HG03196 (cell line): ENCODE results near the gene MGLL.

Experiments
- ATAC-seq: cut with Tn5 transposase; IDR thresholded peaks from one replicate; pipeline ENCODE4 v1.9.1; 2021; ENCODE audit not compliant: unreplicated experiment

Gene MGLL

DNA sequence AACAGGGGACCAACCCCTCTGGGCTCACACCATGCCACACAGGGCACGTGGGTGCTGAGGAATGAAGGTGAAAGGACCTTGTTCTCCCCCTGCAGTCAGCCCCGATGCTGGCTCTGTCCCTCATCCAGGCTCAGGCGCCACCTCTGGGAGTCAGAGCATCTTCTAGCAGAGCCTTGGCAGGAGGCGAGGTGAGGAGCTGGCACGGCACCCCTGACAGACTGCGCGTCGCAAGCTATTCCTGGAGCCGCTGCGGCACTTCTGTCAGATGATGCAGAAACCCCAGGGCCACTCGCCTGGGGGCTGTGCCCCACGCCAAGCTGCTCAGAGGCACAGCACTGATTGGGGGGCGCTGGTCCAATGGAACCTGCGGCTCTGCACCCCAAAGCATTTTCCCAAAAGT lies 62.0 kb downstream of the MGLL start:
- no peak for ATAC-seq

DNA sequence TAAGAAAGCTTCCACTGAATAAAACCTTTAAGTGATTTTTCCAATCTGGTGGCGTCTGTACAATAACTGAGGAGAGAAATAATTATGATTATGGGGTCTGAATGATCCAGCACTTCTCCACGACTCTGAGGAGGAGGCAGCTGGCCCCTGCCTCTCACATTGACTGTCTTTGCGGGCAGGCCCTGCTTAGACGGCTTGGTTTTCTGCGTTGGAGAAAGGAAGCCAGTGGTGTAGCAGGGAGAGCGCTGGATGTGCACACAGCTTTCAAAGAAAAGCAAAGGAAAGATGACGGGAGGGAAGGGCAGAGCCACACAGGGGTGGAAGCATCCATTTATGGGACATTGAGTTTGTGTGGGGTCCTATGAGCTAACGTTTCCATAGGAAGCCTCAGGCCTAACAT lies 62.5 kb downstream of the MGLL start:
- no peak for ATAC-seq

- no peak for ATAC-seq
Measured at GRCh38 chr3:127758013-127758412, 64.3 kb downstream of the MGLL start.

DNA sequence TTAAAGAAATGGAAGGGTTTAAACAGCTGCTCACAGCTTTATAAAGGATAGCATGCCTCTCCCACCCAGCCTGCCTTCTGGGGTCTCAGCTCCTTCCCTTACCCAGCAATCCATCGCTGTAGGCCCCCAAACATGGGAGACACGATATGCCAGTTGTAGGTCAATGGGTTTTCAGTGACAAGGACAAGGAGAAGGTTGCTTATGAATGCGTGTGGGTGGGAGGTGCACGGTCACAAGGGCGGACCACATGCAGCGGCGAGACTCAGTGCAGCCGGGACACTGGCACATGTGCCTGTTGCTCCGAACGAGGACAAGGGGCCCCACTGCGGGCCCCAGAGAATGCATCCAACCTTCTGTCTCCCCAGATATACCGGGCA lies 67.0 kb downstream of the MGLL start:
- ATAC-seq = no peak

DNA sequence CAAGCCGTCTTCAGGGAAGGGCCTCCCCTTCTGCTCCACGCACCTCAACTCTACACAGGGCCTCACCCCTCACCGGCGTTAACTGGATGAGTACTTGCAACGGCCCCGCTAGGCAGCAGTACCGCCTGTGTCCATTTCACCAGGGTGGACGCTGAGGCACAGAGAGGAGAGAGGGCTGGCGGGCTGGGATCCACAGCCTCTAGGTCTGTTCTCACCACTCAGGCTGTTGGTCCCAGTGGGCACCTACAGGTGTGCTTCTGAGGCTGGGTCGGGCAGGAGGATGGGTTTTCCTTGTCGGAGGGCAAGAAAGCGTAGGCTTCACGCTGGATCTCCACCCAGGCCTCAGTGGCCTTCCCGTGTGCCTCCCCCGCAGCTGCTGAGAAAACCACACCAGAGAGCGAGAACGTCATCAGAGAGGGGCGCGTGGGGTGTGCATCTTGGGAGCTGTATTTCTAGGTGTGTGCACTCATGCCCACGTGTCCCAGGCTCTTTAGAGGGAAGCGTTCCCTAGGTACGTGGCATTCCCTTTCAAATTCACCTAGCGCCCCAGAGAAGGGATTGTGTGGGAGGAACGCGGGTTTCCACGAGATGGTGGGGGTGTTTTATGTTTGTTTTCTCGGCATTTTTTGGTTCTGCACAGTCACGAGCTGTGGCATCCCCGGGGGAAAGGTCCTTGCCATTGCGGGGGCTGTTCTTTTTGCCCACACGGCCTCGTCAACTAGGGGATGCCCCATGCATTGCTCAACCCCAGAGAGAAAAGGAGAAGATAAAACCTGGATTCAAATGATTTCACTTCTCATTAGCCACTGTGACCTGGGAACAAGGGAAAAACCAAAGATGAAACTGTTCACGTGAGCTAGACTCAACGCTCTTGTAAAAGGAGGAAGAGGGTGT lies 67.7 kb downstream of the MGLL start:
- no peak for ATAC-seq

- no peak for ATAC-seq
Measured at GRCh38 chr3:127753898-127754410, 68.4 kb downstream of the MGLL start.

DNA sequence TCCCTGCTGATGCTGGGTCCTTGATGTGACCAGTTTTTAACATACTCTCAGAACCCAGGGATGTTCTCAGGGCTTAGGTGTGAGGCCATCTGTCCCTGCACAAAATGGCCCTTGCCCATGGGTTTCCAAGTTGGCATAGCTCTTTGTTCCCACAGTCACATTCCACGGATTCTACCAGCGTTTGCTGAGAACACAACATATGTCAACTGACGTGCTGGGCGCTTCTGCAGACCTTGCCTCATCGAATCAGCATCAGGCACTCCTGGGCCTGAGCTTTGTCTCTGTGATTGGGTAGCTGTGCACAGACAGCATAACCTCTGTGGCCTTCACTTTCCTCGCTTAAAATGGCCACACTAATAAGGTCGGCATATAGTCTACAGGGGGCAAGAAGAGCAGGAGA lies 69.0 kb downstream of the MGLL start:
- no peak for ATAC-seq

DNA sequence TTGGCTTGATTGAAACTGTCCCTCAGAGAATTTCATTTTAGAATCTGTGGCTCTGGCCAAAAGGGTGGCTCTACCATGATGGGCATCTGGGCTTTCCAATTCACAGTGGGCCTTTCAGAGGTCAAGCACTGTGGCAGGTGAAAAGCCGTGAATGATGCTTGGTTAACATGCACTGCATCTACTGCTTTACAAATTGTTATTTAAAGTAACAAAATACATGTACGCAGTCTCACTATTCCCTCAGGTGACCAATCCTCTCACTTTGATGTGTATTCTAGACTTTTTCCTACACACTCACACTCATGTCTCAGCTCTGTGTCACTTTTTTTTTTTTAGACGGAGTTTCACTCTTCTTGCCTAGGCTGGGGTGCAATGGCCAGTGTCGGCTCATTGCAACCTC lies 70.5 kb downstream of the MGLL start:
- no peak for ATAC-seq

DNA sequence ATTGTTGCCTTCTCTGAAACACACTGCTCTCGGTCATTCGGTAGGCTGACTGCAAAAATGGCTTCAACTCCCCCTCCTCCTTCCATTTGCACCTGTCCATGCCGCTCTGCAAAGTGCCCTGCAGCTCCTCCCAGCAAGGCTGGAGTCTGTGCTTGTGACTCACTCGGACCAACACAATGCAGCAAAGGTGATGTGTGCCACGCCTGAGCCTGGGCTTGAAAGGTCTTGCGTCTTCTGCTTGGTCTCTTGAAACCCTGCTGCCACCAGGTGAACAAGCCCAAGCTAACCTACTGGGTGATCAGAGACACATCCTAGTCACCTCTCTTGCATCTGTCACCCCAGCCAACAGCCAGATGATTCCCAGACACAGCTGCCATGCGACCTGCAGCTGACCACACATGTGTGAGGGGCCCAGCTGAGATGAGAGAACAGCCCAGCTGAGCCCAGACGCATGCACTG lies 71.1 kb downstream of the MGLL start:
- ATAC-seq = no peak

DNA sequence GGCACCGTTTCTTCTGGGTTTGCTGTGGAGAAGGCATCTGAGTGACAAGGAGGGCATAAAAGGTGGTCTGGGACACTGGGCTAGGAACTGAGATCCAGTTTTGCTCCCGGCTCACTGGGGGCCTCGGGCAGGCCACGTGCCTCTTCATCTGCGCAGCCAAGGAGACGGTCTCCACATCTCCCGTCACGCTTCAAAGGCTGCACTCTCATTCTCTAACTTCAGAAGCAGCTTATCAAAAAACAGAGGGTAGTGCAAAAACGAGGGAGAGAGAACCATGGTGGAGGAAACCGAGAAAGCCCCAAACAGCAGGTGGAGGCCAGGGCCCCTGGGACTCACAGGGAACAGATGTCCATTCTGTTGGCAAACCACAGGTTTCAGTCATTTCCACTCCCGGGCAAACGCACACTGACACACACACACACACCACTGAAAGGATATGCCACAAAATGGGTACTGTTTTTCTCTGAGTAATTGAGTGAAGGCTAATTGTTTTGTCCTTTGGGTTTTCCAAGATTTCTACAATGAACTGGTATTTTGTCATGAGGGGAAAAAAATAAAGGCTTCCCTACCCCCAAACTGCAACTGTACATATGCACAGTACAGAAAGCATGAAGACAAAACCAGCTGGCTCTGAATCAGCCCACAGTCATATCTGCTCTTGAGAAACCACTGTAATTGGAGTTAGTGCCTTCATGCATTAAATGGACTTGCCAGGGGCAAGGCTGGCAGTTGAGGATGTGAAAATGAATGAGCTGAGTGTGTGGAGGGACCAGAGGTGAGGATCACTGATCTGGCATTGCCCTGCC lies 71.9 kb downstream of the MGLL start:
- peak; percentile 37 for ATAC-seq

- no peak for ATAC-seq
Measured at GRCh38 chr3:127749787-127750225, 72.5 kb downstream of the MGLL start.

DNA sequence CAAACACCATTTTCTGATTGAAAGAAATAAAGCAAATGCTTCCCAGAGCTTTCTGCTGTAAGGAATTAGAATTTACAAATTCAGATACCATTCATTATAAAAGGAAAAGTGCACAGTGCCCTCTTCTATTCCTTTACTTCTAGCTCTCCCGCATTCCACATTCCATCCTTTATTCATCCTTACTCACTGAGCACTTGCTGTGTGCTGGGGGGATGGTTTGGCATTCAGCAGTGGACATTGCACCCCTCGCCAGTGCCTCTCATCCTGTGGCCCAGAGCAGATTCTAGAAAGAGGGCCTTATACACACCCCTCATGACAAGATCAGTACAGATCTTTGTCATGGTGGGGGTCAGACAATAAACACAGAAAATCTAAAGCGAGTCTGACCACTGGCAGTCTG lies 73.0 kb downstream of the MGLL start:
- no peak for ATAC-seq

DNA sequence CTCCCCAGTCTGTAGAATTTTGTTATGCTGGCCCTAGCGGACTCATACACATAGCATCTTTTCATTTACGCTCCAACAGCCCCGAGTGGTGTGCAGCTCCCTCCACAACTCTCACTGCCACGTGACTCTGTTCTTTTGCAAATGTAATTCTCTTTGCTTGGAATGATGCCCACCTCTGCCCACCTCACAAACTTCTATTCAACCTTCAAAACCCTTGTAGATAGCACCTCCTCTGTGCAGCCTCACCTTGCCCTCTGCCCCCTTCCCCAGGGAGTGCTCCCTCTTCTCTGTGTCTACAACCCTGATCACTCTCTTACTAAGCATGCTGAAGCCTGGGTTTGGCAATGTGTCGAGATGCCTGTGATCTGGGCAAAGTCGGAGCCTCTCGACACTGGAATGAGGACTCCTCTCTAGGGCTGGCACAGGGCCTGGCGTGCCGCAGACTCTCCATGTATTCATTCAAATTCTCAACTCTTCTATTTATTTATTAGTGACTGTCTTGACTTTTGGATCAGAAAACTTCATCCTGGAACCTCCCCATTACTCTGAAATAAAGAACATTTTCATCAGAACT lies 73.5 kb downstream of the MGLL start:
- no peak for ATAC-seq

DNA sequence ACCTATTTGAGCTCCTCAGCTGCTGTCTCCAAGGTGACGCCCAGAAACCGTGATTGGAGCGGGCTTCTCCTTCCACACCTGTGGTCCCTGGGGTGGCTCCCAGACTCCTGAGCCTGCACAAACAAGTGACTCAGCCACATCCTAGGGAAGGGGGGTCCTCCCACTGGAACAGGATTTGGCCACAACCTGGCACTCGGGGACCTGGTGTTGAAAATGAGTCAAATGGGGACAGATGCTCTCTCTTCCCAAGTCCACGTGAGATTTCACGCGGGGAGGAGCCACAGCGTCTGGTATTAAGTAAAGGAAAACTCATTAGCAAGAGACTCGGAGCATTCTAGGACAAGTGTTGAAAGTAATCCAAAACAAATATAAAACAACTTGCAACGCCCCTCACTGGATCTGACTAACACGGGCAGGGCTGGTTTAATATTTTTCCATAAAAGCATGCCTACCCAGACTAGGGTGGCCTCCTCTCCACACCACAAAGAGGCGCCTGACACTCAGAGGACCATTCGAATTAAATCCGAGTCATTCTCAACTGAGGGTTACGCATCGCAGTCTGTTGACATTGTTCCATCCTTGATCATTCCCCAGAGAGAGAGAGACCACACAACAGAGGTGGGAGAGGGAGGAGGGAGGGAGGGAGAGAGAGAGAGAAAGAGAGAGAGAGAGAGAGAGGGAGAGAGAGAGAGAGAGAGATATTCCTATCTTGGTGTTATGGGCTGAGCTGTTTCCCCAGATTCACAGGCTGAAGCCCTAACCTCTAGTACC lies 74.4 kb downstream of the MGLL start:
- ATAC-seq = no peak

DNA sequence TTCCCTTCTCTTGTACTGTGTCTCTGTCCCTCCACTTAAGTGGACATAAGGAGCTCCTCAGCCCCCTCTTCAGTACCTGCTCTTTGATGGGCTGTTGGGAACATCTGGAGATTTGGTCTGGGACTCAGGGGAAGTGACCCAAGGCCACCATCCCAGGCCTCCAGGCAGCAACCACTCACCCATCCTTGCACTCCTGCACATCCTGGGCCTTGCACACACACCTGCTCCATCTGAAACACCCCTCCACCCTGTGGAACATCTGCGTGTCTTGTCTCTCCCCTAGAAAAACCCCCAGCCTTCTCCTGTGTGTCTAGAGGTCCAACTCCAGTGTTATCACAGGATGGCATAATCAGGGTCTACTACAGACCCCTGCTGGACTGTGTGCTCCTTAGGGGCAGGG lies 75.2 kb downstream of the MGLL start:
- ATAC-seq = no peak

DNA sequence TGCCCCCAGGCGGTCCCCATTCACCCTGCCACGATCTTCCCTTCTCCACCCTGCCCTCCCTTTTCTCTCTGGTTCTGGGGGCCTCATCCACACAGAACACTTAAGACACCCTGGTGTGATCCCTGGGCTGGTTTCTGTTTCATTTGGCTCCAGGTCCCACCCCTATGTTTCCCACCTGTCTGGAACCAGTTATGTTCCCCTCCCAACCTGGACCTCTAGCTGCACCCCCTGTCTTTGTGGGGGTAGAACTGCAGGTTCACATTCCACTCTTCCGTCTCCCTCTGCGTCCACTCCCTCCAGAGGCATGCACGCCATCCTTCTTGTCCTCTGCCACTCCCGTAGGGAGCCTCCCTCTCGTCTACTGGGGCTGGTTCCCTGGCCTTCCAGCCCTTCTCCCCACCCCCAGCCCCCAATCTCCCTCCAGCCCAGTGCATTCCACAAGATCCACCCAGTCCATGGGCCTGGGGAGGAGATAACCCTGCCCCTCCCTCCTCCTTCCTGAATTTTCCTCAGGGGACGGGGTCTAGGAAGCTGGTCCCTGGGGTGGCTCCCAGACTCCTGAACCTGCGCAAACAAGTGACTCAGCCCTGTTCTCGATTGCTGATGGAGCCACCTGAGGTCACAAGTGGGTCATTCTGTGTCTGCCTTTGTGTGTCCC lies 75.8 kb downstream of the MGLL start:
- ATAC-seq = no peak

DNA sequence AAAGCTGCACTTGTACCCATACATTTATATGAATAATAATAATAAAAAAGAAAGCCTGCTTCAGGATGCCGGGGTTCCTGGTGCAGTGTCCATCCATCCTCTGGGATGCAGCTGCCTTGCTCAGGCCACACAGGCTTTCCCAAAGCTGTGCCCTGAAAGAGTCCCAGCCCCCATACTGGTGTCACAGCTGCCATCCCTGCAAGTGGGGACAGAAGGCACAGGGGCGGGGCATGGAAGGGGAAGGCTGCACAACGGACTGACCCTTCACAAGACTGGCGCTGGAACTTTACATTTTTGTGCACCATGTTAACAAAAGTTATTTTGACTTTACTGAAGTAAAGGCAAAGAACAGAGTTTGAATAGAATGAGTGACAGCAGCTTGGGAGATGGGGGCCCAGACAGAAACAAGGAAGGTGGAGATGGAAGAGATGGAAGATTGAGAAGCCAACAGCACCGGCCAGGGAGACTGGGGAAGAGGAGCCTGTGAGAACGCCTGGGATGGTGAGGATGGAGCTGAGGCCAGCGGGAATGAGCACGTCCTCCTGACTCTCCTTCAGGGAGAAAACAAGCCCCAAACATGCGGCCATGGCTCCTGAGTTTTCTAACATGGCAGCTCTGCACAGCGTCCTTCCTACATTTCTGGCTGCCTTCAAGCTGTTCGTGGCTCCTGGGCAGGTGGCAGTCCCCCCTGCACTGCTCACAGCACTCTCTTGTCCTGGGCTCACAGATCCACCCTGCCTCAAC lies 76.5 kb downstream of the MGLL start:
- no peak for ATAC-seq

DNA sequence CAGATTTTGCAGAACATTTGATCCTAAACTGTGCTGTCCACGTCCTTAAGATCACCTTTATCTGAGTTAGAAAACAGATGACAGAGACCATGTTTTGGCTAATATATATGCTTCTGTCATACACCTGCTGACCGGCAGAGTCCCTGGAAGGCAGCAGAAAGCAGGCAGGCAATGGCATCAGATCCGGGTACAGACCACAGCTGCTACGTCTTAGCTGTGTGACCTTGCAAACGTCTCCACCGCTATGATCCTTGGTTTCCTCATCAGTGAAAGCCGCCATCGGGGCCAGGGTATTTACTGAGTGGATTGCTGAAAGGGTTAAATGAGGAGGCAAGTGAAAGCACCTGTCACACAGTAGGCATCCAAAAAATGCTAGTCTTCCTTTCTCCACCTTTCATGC lies 77.4 kb downstream of the MGLL start:
- no peak for ATAC-seq

DNA sequence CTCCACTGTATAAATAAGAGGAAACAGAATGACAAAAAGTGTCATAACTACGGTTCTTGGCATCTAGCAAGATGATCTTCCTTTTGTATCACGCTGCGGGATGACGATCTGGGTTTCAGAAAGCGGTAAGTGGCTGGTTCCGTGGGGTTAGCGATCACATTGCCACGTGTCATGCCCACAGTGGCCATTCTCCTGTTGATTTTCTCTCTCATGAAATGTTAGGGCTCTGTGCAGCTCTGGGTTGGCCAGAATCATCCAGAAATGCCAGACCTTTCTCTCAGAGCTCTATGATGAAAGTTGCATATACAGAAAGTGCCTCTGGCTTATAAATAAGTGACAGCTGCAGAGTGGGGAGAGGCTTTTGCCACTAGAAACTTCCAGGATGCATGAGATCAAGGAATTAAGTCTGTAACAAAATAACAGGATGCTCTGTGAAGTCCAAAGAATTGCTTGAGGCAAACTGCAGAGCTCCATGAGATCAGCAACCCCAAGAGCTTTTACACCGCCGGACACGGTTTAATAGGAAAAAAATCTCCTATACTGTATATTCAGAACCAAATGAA lies 78.0 kb downstream of the MGLL start:
- no peak for ATAC-seq
